HG03103 (cell line): Measurements from ENCODE around the gene CFAP45.

Experiments used
- ATAC-seq: cut with Tn5 transposase; IDR thresholded peaks from one replicate; pipeline ENCODE4 v1.9.1; 2021; ENCODE audit warnings: low read depth; ENCODE audit not compliant: unreplicated experiment

CFAP45 gene

DNA sequence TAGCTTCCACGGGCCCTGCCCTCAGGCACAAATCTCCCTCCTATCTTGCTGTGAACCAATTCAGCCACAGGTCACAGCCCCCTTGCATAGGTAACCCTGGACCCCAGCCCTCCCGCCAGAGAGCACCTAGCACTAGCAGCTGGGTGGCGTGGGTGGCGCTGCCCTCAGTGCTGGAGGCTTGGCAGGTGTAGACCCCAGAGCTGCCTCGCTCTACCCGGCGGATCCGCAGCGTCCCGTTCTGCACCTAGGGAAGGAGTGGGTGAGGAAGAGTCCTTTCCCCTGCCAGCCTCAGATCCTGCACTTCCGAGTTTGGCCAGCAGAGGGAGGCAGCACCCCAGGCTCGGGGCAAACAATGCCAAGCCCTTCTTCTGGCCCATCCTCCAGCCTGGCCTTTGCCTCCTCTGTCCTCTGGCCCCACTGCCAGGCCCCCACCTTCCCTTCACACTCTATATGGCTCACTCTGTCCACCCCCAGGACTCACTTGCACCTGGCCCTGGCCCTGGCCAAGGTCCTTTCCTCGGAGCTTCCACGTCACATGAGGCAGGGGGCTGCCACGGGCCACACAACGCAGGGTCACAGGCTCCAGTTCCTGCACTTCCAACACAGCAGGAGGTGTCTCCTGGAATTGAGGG is 36.4 kb upstream of the CFAP45 start:
- ATAC-seq = no peak

DNA sequence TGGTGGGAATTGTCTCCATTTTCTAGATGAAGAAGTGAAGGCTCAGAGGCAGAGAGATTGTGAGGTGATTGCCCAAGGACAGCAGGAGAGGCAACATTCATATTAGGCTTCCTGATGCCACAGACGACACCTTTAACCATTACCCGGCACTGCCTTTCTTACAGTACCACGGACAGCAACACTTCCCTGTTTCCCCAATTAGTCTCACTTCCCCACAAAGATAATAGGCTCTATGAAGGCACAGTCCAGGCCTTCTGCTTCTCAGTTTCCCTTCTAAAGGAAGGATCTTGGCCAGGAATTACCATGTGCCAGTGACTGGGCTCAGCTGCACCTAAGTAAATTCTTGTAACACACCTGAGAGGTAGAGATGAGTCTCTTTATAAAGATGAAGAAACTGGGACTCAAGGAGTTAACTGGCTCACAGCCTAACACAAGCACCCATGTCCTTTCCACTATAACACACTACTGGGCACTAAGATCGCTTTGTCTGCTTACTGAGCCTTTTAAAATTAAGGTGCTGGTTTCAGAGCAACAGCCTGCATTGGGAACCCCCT is 35.8 kb upstream of the CFAP45 start:
- ATAC-seq = no peak

- ATAC-seq = no peak
These were observed 35.3 kb upstream of the CFAP45 start for GRCh38 chr1:159935305-159935704.

GRCh38 chr1:159934136-159935039 is 34.4 kb upstream of the CFAP45 start:
- no peak for ATAC-seq

DNA sequence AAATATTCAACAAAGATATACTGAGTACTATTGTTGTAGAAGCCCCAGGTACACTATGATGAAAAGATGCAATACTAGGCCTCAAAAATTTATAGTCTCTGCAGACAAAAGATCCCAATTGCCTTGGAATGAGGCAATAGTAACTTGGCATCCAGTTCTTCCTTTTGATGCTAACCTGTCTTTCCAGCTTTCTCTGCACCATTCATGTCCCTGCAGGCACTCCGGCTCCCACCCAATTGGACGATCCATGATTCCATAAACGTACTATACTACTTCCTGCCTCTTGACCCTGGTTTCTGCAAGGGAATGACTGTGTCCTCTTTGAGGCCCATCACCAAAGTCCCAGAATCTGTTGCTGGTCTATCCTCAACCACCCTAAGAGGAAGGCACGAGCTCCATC is 33.4 kb upstream of the CFAP45 start:
- no peak for ATAC-seq

- ATAC-seq = no peak
These were observed 32.6 kb upstream of the CFAP45 start for GRCh38 chr1:159932296-159933285.

DNA sequence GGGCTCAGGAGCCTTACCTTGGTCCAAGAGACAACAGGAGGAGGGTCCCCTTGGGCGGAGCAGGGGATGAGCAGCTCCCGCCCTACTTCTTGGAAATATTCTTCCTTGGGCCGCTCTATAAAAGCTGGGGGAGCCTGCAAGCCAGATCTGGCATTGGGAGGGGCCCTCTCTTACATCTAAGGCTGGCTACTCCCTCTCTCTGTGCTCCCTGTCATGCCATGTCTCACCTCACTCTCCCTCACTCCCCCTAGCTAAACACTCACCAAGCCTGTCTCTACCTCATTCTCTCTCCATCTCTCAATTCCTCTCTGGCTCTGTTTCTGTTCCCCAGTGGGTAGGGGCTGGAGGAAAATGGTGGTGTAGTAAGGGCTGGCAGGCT is 31.8 kb upstream of the CFAP45 start:
- no peak for ATAC-seq

- no peak for ATAC-seq
These were observed 31.3 kb upstream of the CFAP45 start for GRCh38 chr1:159931101-159931794.

DNA sequence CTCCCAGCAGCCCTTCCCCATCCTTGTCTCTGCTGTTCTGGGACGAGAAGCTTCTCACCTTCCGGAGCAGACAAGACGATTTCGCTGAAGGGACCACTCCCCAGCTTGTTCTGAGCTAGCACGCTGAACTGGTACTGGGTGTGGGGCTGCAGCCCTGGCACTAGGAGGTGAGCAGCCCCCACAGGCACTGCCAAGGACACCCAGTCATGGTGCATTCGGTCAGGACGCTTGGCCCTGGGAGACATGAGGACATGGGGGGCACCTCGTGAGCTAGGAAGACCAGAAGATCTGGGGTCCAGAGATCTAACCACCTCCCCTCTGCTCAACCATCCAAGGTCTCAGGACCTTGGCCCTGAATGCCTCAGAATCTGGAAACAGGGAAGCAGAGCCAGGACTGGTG is 30.7 kb upstream of the CFAP45 start:
- no peak for ATAC-seq

GRCh38 chr1:159930216-159930615 is 30.3 kb upstream of the CFAP45 start:
- ATAC-seq = no peak

GRCh38 chr1:159929155-159930051 is 29.4 kb upstream of the CFAP45 start:
- ATAC-seq = no peak

- ATAC-seq = no peak
These were observed 28.6 kb upstream of the CFAP45 start for GRCh38 chr1:159928491-159929050.

GRCh38 chr1:159927849-159928431 is 28.0 kb upstream of the CFAP45 start:
- ATAC-seq = no peak

DNA sequence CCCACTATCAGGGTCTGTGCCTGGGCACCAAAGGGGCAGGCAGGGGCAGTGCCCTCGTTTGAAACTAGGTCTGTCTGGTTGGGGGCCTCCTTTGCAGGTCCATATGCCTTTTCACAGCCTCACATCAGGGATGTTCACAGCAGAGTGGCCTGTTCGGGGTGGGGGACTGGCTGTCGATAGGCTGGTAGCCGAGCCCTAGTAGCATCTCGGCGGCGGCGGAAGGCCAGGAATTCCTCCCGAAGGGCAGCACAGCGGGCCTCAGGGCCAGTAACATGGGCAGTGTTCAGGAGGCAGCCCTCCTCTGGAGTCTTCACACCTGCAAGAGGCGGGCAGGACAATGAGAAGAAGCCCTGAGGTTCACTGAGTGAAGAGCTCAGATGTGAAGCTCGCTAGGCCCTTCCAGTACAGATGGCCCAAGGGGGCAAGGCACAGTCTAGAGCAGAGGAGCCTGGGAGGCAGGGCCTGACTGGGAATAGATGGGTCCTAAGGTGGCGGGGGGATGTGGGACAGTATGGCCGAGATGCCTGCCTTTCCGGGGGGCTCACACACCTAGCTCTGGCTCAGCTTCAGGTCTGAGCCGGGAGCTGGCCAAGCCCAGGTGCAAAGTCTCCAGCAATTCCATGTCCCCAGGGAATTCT is 27.4 kb upstream of the CFAP45 start:
- no peak for ATAC-seq

GRCh38 chr1:159925719-159926078 is 25.7 kb upstream of the CFAP45 start:
- ATAC-seq = peak; percentile 0

DNA sequence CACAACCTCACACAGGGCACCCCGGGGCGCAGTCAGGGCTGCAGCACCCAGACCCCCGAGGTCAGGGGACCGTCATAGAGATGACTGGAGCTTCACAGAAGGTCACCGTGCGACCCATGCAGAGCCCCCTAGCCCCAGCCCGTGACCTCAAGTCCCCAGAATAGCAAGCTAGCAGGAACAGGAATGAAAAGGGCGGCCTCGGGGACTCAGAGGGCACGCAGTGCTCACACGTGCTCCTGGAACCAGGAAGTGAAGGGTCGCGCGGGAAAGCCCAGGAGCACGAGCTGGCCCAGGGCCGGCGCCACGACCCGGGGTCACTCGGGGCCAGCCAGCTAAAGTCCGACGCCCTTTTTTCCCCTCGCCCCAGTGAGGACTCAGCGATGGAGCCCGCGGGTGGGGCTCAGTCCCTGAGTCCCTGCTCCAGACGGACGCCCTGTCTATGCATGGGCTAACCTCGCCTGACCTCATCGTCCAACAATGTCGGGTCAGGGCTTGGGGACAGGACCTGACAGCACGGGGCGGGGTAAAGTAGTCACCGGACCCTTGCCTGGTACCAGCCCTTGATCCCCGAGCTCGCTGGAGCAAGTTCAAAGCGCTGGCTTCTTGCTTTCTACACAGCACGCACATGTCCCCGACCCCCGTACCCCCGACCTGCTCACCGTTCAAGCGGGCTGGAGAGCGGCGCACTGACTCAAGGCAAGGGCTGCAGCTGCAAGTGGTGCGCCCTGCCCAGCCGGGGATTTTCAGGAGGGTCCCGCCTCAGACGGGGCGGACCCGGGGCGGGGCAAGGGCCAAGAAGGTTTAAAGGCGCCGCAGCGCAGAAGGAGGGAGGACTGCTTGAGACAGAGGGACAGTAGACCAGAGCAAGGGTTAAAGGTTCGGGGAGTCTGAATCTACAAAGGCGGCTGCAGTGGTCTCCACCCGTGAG is 25.1 kb upstream of the CFAP45 start, which contains the start of gene TAGLN2:
TAGLN2 (minus strand) TSS at position 717 of the 928 bp plus-strand sequence. CDS start 4,998 bp downstream, outside the sequence.
- ATAC-seq = peak; percentile 51
